T-helper 2 cell (primary cell): ENCODE results near the gene FBXW4.
A peak's percentile ranks its signal among the peaks of the same experiment; 100 is the strongest.

Source experiments
- DNase-seq, 5 experiments: peaks; one replicate each; pipeline versions ENCODE4 v3.0.0 to v3.0.0-alpha.2; 2012 to 2022

FBXW4 gene

DNA sequence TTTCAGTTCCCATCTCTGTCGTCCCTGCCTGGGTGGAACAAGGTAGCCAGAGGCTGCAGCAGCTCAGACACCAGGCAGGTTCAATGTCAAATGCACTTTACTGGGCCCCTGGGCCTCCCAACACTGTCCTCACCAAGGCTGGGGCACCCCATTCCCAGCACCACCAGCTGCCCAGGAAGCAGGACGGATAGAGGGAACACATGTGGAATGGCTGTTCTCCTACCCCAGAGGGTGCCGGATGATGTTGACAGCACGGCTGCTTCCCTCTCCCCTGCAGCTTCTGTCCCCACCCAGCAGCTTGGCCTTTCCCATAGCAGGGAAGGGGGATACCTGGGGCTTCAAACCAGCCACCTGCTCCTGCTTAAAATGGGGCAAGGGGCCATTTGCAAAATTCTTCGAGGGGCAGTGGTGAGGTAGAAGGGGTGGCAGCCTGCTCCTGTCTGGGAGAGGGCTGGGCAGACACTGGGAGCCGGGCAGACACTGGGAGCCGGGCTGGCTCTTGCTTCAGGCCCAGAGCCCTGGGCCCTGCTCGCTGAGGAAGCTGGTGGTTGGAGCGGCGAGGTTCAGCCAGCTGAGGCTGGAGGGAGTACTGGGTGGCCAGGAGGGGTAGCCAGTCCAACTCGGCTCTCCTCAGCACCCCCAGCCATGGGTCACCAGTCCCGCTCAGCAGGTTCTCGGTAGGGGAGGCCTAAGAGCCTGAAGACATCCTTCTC lies 116.0 kb downstream of the FBXW4 start:
- DNase-seq: no peak

- DNase-seq: no peak
Observed at GRCh38 chr10:101578192-101578591, 116.8 kb downstream of the FBXW4 start.

DNA sequence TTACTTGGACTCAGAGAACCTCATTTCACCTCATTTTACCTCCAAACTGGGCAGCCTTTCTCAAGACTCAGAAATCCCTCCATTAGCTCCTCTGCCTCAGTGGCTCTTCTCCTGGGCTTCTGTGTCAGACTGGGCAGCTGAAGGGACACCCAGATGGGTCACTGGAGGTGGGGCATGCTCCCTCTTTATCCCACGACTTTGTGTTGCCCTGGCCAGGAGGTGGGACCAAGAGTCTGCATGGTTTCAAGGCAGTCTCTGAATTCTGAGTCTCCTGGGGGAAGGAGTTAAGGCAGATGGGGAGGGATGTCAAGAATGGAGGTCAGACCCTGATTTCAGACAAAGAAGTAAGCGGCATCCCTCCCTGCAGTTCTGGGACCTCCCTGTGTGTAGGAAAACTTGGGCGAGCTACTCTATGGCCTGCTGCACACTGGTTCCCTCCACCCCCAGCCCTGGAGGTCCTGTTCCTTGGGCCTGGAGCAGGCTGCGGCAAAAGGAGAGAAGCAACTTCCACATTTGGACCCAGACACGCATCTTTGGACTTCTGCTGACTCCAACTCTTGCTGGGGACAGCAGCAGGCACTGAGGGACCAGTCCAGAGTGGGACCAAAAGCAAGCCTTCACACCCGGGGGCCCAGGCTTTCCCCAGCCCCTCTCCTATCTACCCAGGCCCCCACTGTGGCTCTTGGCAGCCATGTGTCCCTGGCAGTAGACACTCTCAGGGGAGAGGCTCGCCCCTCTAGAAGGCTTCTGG lies 117.7 kb downstream of the FBXW4 start:
- no peak for DNase-seq

DNA sequence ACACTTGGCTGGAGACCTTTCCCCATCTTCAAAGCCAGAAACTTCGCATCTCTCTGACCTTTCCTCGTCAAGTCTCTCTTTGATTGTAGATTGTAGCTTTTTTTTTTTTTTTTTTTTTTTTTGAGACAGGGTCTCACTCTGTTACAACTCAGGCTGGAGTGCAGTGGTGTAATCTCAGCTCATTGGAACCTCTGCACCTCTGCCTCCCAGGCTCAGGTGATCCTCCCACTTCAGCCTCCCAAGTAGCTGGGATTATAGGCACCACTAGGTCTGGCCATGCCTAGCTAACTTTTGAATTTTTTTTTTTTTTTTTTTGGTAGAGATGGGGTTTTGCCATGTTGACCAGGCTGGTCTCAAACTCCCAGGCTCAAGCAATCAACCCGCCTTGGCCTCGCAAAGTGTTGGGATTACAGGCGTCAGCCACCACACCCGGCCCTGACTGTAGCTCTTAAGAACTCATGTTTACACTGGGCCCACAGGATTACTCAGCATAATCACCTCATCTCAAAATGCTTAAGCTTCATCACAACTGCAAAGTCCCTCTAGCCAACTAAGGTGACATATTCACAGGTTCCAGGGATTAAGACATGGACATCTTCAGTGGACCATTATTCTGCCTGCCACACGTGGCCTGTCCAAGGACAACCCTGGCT lies 118.6 kb downstream of the FBXW4 start:
- no peak for DNase-seq

DNA sequence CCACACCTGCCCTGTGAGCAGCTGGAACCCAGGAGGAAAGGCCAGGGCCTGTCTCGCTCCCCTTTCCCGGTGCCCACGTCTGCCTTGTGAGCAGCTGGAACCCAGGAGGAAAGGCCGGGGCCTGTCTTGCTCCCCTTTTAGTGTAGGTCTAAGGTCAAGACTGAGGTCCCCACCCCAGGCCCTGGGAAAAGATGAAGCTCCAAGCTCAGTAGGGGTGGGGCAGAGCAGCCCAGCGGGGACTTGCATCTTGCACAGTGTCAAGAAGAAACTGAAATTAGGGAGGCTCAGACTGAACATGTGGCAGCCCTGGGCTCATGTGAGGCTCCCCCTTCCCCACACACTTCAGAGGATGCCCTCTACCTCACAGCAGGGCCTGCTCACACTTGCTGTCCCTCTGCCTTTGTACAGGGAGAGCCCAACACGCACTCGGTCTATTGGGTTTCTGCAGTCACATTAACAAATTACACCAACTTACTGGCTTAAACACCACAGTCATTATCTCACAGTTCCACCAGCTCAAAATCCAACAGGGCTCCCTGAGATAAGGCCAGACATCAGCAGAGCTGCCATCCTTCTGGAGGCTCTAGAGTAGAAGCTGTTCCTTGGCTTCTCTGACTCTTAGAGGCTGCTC lies 119.3 kb downstream of the FBXW4 start:
- no peak for DNase-seq

GRCh38 chr10:101575091-101575490 lies 119.9 kb downstream of the FBXW4 start:
- DNase-seq: no peak

- no peak for DNase-seq
Observed at GRCh38 chr10:101573885-101574753, 120.9 kb downstream of the FBXW4 start.

DNA sequence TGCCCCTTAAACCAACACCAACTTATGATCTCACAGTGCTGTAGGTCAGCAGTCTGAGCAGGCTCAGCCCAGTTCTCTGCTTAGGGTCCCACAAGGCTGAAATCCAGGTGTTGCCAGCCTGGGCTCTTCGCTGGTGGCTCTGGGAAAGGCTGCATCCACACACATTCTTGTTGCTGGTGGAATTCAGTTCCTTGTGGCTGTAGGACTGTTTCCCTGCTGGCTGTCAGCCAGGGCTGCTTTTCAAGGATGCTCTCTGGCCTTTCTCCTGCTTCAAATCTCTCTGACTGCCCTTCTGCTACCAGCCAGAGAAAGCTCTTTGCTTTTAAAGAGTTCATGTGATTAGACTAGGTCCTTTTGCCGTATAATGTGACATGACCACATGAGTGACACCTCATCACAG lies 122.2 kb downstream of the FBXW4 start:
- DNase-seq: no peak

DNA sequence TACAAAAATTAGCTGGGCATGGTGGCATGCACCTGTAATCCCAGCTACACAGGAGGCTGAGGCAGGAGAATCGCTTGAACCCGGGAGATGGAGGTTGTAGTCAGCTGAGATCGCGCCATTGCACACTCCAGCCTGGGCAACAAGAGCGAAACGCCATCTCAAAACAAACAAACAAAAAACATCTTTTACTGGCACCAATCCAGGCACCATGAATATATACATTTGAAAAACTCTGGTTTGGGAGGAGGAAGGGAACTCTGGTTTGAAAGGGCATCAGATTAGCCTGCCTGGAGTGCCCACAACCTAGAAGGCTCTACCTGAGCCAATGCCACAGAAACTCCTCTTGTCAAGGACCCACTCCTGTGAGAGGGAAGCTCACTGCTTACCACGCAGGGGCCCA lies 122.8 kb downstream of the FBXW4 start:
- DNase-seq: no peak

DNA sequence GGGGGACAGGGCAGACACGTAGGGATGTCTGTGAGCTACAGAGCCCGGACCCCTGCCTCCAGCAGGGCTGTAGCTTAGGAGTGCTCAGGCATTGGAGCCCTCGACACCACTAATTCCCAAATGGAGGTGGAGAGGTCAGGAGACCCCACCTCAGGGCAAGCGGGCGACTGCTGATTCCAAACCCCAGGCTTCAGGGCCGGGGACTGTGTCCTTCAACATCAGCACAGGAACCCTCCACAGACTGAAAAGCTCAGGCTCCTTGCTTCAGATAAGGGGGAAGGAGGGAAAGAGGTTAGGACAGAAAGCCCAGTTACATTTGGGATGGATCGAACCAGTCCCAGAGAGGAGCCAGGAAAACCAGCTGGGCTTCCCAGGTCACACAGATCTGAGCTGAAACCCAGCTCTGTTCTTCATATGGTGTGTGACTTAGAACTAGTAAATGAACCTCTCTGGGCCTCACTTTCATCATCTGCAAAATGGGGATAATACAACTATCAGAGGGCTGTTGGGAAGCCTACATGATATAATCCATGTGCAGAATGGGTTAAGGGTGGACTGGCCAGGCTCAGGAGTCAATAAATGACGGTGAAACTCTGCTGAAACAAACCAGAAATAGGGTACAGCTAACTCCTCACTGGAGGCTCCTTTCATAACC lies 123.6 kb downstream of the FBXW4 start:
- no peak for DNase-seq

DNA sequence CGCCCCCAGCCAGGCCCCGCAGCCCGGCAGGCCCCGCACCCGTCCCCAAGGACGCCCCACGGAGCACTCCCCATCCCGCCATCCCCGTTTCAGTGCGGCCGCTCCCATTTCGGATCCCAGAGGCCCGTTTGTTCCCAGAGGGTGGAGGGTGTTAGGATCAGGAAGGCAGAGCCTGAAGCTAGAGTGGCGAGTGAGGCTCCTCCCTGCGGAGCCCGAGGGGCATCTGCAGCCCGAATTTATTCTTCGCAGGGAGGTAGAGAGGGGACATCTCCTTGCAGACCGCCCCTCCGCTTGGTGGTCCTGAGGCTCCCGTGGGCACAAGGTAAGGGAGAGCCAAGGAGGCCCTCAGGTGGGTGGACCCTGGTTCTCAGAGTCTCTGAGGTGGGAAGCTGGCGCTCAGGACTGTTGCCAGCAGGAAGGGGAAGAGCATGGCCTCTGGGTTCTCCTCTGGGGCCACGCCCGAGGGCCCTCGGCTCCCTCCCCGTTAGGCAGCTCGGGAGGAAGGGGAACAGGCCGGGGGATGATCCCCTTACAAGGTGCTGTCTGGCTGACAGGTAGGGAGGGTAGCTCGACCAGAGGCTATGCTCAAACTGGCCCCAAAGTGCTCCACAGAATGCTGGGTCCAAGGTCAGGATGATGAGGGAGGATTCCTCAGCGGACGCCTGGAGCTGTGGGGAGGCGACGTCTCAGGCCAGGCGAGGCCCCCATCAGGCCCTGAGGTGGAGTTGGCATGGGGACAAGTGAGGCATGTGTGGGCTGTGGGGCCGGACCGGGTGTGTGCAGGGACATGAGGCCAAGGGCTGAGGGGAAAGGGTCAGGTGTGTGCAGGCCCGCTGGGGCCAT lies 124.3 kb downstream of the FBXW4 start:
- DNase-seq: no peak

GRCh38 chr10:101569622-101570427 lies 125.1 kb downstream of the FBXW4 start:
- DNase-seq: peak; percentile 65 to 77 (median 72)

- DNase-seq: no peak
Observed at GRCh38 chr10:101569323-101569621, 125.7 kb downstream of the FBXW4 start.

DNA sequence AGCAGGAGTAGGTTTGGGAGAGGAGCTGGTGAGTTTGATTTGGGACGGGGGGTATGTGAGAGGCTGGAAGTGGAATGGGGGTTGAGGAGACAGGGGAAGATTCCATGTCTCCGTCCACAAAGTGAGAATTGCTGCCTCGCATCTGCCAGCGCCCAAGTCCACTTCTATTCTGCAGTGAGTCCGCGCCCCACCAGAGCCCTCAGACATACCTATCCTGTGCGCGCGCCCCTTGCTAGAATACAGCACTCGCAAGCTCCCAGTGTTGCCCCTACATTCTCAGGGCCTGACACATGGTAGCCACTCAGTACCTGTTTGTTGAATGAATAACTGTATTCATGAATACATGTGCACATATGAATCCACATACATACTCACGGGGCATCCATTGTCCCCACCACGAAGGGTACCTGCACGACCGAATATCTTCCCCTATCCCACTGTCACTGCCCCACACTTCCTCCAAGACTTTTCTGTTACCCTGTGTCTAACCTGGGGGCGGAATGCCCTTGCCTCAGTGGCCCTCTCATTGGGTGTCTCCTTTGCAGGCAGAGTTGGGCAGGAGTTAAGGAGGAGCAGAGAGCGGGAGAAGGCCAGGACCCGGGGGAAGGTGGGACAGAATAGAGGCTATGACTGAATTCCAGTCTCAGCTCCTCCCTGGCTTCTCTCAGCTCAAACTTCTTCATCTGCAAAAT lies 126.8 kb downstream of the FBXW4 start:
- no peak for DNase-seq

DNA sequence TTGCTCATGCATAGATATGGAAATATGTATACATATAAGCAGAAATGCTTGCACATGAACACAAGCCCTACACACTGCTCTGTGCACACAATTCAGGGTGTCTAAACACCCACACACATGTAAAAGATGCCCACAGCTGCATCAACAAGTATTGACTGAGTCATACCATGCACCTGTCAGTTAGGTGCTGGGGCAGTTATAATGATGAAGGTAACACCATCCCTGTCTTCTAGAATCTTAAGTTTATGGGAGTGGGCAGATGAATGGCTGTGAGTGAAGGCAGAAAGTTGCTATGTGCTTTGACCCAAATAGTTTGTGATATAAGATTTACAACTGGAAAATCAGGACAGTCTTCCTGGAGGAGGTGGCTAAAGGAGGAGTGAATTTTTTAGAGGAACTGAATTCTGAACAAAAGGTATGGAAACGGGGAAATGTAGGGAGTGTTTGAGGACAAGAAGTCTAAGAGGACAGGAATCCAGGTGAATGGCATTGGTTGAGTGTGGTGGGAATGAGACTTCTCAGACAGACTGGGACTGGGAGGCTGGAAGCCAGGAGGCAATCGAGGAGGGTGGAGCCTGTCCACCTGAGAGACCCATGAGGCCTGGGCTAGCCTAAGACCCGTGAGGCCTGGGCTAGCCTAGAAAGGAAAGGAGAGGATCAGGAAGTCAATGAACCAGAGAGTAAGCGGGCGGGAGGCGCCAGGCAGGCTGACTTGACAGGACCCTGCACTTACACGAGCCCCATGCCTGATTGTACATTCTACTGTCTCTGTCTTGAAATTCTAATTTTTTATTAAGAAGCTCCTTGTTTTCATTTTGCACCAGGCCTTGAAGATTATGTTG lies 127.6 kb downstream of the FBXW4 start:
- no peak for DNase-seq

- no peak for DNase-seq
Observed at GRCh38 chr10:101566333-101567164, 128.4 kb downstream of the FBXW4 start.

DNA sequence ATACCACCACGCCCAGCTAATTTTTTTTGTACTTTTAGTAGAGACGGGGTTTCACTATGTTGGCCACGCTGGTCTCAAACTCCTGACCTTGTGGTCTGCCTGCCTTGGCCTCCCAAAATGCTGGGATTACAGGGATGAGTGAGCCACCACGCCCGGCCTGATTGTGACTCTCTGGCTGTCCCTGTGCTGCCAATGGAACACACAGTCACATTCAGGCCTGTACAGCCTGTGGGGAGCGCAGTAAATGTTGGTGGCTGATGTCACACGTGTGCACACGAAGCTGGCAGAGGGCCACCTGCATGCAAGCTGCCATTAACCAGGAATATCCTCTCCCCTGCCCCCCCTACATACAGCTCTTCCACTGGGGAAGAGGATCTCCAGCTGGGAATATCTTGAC lies 129.0 kb downstream of the FBXW4 start:
- no peak for DNase-seq
